NCI-H1417 treated with DMSO at 0.1 percent for 48 hours (cell line): ENCODE results near the gene SFT2D3.

Experiments
- DNase-seq: peaks from one replicate; lab custom pipeline; 2025; lab: John Stamatoyannopoulos, UW

Gene SFT2D3

GRCh38 chr2:127701193-127701650 lies at the start of gene SFT2D3:
SFT2D3 (plus strand) TSS chr2:127701497; CDS start chr2:127701529, 32 bp downstream.
- DNase-seq: peak; percentile 70

- no peak for DNase-seq
These were observed 49.2 kb upstream of the SFT2D3 start for GRCh38 chr2:127651971-127652550.

GRCh38 chr2:127652786-127653357 lies 48.4 kb upstream of the SFT2D3 start:
- no peak for DNase-seq

- no peak for DNase-seq
These were observed 47.7 kb upstream of the SFT2D3 start for GRCh38 chr2:127653421-127654083.

GRCh38 chr2:127654084-127654837 lies 47.0 kb upstream of the SFT2D3 start:
- DNase-seq: no peak

GRCh38 chr2:127654838-127655175 lies 46.5 kb upstream of the SFT2D3 start:
- DNase-seq: no peak

GRCh38 chr2:127655209-127656073 lies 45.9 kb upstream of the SFT2D3 start:
- DNase-seq: no peak

- DNase-seq: no peak
These were observed 44.6 kb upstream of the SFT2D3 start for GRCh38 chr2:127656569-127657231.

GRCh38 chr2:127657232-127657595 lies 44.1 kb upstream of the SFT2D3 start:
- no peak for DNase-seq

- DNase-seq: no peak
These were observed 43.2 kb upstream of the SFT2D3 start for GRCh38 chr2:127658146-127658545.

GRCh38 chr2:127658641-127659407 lies 42.5 kb upstream of the SFT2D3 start:
- no peak for DNase-seq

- no peak for DNase-seq
These were observed 41.6 kb upstream of the SFT2D3 start for GRCh38 chr2:127659408-127660290.

GRCh38 chr2:127660291-127660578 lies 41.1 kb upstream of the SFT2D3 start:
- no peak for DNase-seq

- no peak for DNase-seq
These were observed 40.1 kb upstream of the SFT2D3 start for GRCh38 chr2:127661072-127661649.

- no peak for DNase-seq
These were observed 39.3 kb upstream of the SFT2D3 start for GRCh38 chr2:127661949-127662510.

GRCh38 chr2:127662937-127663565 lies 38.2 kb upstream of the SFT2D3 start:
- no peak for DNase-seq

- DNase-seq: no peak
These were observed 37.7 kb upstream of the SFT2D3 start for GRCh38 chr2:127663566-127664064.
